ENCODE measurements around the gene EIF1AD.
"Not testable (repeated sequence)": the region's sequence is repeated elsewhere in the genome, so short reads cannot be mapped to it uniquely, and the experiment has no call there.

Gene EIF1AD

GRCh38 chr11:66001942-66002647, at the start of gene EIF1AD, which contains the start of gene BANF1:
Gene EIF1AD (minus strand): TSS chr11:66002157. CDS start chr11:66000389, 1,768 bp downstream.
Gene BANF1 (plus strand): TSS chr11:66002503. CDS start chr11:66003251, 748 bp downstream.
- DNase-seq: peak; percentile 94

GRCh38 chr11:66051371-66051765, 49.4 kb upstream of the EIF1AD start:
- DNase-seq: no peak

- DNase-seq: no peak
Measured at GRCh38 chr11:66050581-66051231, 48.7 kb upstream of the EIF1AD start.

- DNase-seq: no peak
Measured at GRCh38 chr11:66048547-66049323, 46.8 kb upstream of the EIF1AD start, which contains the start of gene GAL3ST3. Gene GAL3ST3 (minus strand): TSS chr11:66049161. CDS start chr11:66045415, 3,746 bp downstream.

- DNase-seq: peak; percentile 86
Measured at GRCh38 chr11:66047541-66048365, 45.8 kb upstream of the EIF1AD start.

- DNase-seq: no peak
Measured at GRCh38 chr11:66046901-66047300, 44.9 kb upstream of the EIF1AD start.

- peak; percentile 51 for DNase-seq
Measured at GRCh38 chr11:66045177-66045639, 43.3 kb upstream of the EIF1AD start.

GRCh38 chr11:66044757-66045156, 42.8 kb upstream of the EIF1AD start:
- DNase-seq: no peak

- DNase-seq: no peak
Measured at GRCh38 chr11:66042996-66043906, 41.3 kb upstream of the EIF1AD start.

- no peak for DNase-seq
Measured at GRCh38 chr11:66042227-66042995, 40.5 kb upstream of the EIF1AD start.

GRCh38 chr11:66039765-66040164, 37.8 kb upstream of the EIF1AD start:
- no peak for DNase-seq

- DNase-seq: no peak
Measured at GRCh38 chr11:66037327-66037726, 35.4 kb upstream of the EIF1AD start.

GRCh38 chr11:66036334-66036710, 34.4 kb upstream of the EIF1AD start:
- no peak for DNase-seq

GRCh38 chr11:66035653-66036333, 33.8 kb upstream of the EIF1AD start:
- DNase-seq: no peak

- no peak for DNase-seq
Measured at GRCh38 chr11:66032957-66033735, 31.2 kb upstream of the EIF1AD start.

- DNase-seq: no peak
Measured at GRCh38 chr11:66026017-66026529, 24.1 kb upstream of the EIF1AD start, which contains the start of gene CATSPER1. Gene CATSPER1 (minus strand): TSS chr11:66026479. CDS start chr11:66026379, 100 bp downstream.

- DNase-seq: not testable (repeated sequence)
Measured at GRCh38 chr11:66023186-66023440, 21.2 kb upstream of the EIF1AD start.

GRCh38 chr11:66022401-66023185, 20.6 kb upstream of the EIF1AD start:
- DNase-seq: peak; percentile 43
